Activated T-helper 2 cell treated with anti-CD3 and anti-CD28 coated beads, Interferon-gamma antibody, Interleukin-2, Interleukin-4, amounts not matched to agents 10 μg/mL and 5 μg/mL and 100 μg/mL, durations not matched to agents 14 hours and 24 hours and 36 hours (primary cell): ENCODE measurements around the gene MOB3A. TPM values are rescaled to one million over a fixed set of nuclear protein-coding genes. Genes with fewer than 3 reads are reported as not detected.

Experiments
- DNase-seq: peaks from one replicate; pipeline ENCODE4 v3.0.0; 2021; ENCODE audit warnings: low spot score
- H3K27ac Mint-ChIP-seq: one replicate; pipeline ENCODE4 v1.8.0; 2021; ENCODE audit warnings: mixed read lengths
- H3K27me3 Mint-ChIP-seq: one replicate; pipeline ENCODE4 v1.8.0; 2021; ENCODE audit warnings: low read depth, mixed read lengths
- H3K36me3 Mint-ChIP-seq: one replicate; pipeline ENCODE4 v1.8.0; 2021; ENCODE audit warnings: low read depth, mixed read lengths
- H3K4me1 Mint-ChIP-seq: one replicate; pipeline ENCODE4 v1.8.0; 2021; ENCODE audit warnings: low read depth, mixed read lengths
- H3K4me3 Mint-ChIP-seq: one replicate; pipeline ENCODE4 v1.8.0; 2021; ENCODE audit warnings: low read depth, mild to moderate bottlenecking, moderate library complexity, mixed read lengths
- H3K9me3 Mint-ChIP-seq: one replicate; pipeline ENCODE4 v1.8.0; 2021; ENCODE audit warnings: mixed read lengths
- intact Hi-C: fragments of 100-400 bp; cut with micrococcal nuclease; formaldehyde crosslinking; loops from one replicate; pipeline ENCODE4 v1.15.1; 2023
- total RNA-seq: library from RNA; stranded (reverse); gene quantifications from 2 replicates; pipeline ENCODE4 v1.2.3, GENCODE V29; 2022

MOB3A gene
- total RNA-seq, 1 donor from 2014 or later = 175 TPM

- Mint-ChIP-seq H3K4me3 (no peak overlapping the region), H3K9me3 (no peaks in the 10 kb centered on the region), H3K27ac (no peak overlapping the region), H3K36me3 (peaks cover 48% of the 10 kb centered on the region), H3K27me3 (no peaks in the 10 kb centered on the region), H3K4me1 (no peaks in the 10 kb centered on the region)
- DNase-seq = no peak
- intact Hi-C loops = no loop called here
Measured at GRCh38 chr19:2119921-2120785, 24.0 kb upstream of the MOB3A start.

GRCh38 chr19:2118438-2118837 is 22.3 kb upstream of the MOB3A start:
- intact Hi-C loops = no loop called here
- Mint-ChIP-seq H3K4me3 (no peak overlapping the region), H3K4me1 (no peaks in the 10 kb centered on the region), H3K9me3 (no peaks in the 10 kb centered on the region), H3K36me3 (peaks cover 59% of the 10 kb centered on the region), H3K27ac (no peak overlapping the region), H3K27me3 (no peaks in the 10 kb centered on the region)
- no peak for DNase-seq

- Mint-ChIP-seq H3K9me3 (no peaks in the 10 kb centered on the region), H3K36me3 (peaks cover 56% of the 10 kb centered on the region), H3K27me3 (no peaks in the 10 kb centered on the region)
Measured at GRCh38 chr19:2117215-2117960, 21.3 kb upstream of the MOB3A start.

GRCh38 chr19:2116507-2116906 is 20.4 kb upstream of the MOB3A start:
- H3K4me1 Mint-ChIP-seq = no peaks in the 10 kb centered on the region

More at GRCh38 chr19:2117215-2117960, 21.3 kb upstream of the MOB3A start:
- intact Hi-C loops = no loop called here
- Mint-ChIP-seq H3K4me3 (no peak overlapping the region), H3K27ac (no peak overlapping the region), H3K4me1 (no peaks in the 10 kb centered on the region)
- no peak for DNase-seq

GRCh38 chr19:2115911-2116426 is 19.8 kb upstream of the MOB3A start:
- intact Hi-C loops = no loop called here
- H3K9me3 Mint-ChIP-seq = no peaks in the 10 kb centered on the region

More at GRCh38 chr19:2116507-2116906, 20.4 kb upstream of the MOB3A start:
- intact Hi-C loops = no loop called here
- Mint-ChIP-seq H3K27ac (no peak overlapping the region), H3K36me3 (peaks cover 57% of the 10 kb centered on the region), H3K27me3 (no peaks in the 10 kb centered on the region), H3K4me3 (no peak overlapping the region), H3K9me3 (no peaks in the 10 kb centered on the region)
- DNase-seq = no peak

GRCh38 chr19:2115324-2115723 is 19.2 kb upstream of the MOB3A start:
- H3K4me1 Mint-ChIP-seq = no peaks in the 10 kb centered on the region
- H3K9me3 Mint-ChIP-seq = no peaks in the 10 kb centered on the region
- no peaks in the 10 kb centered on the region for H3K27me3 Mint-ChIP-seq
- H3K4me3 Mint-ChIP-seq = no peak overlapping the region
- intact Hi-C loops = no loop called here
- H3K36me3 Mint-ChIP-seq = peaks cover 48% of the 10 kb centered on the region
- no peak overlapping the region for H3K27ac Mint-ChIP-seq
- DNase-seq = no peak

More at GRCh38 chr19:2115911-2116426, 19.8 kb upstream of the MOB3A start:
- Mint-ChIP-seq H3K36me3 (peaks cover 52% of the 10 kb centered on the region), H3K27ac (no peak overlapping the region), H3K4me3 (no peak overlapping the region), H3K4me1 (no peaks in the 10 kb centered on the region), H3K27me3 (no peaks in the 10 kb centered on the region)
- DNase-seq = no peak

- Mint-ChIP-seq H3K36me3 (peaks cover 48% of the 10 kb centered on the region), H3K27ac (no peak overlapping the region), H3K9me3 (no peaks in the 10 kb centered on the region), H3K4me1 (no peaks in the 10 kb centered on the region), H3K27me3 (no peaks in the 10 kb centered on the region), H3K4me3 (no peak overlapping the region)
- intact Hi-C loops = no loop called here
- no peak for DNase-seq
Measured at GRCh38 chr19:2114821-2115220, 18.7 kb upstream of the MOB3A start.

GRCh38 chr19:2114218-2114617 is 18.1 kb upstream of the MOB3A start:
- H3K27me3 Mint-ChIP-seq = no peaks in the 10 kb centered on the region
- no peaks in the 10 kb centered on the region for H3K4me1 Mint-ChIP-seq
- intact Hi-C loops = no loop called here
- H3K9me3 Mint-ChIP-seq = no peaks in the 10 kb centered on the region
- H3K4me3 Mint-ChIP-seq = no peak overlapping the region
- peaks cover 52% of the 10 kb centered on the region for H3K36me3 Mint-ChIP-seq
- no peak overlapping the region for H3K27ac Mint-ChIP-seq
- no peak for DNase-seq

GRCh38 chr19:2113439-2114211 is 17.5 kb upstream of the MOB3A start:
- intact Hi-C loops = no loop called here
- Mint-ChIP-seq H3K4me1 (no peaks in the 10 kb centered on the region), H3K9me3 (no peaks in the 10 kb centered on the region), H3K36me3 (peaks cover 52% of the 10 kb centered on the region), H3K4me3 (no peak overlapping the region), H3K27ac (no peak overlapping the region), H3K27me3 (no peaks in the 10 kb centered on the region)
- no peak for DNase-seq

GRCh38 chr19:2112516-2113320 is 16.6 kb upstream of the MOB3A start:
- Mint-ChIP-seq H3K4me1 (no peaks in the 10 kb centered on the region), H3K36me3 (peaks cover 51% of the 10 kb centered on the region), H3K4me3 (no peak overlapping the region), H3K27me3 (no peaks in the 10 kb centered on the region), H3K9me3 (no peaks in the 10 kb centered on the region), H3K27ac (no peak overlapping the region)
- intact Hi-C loops = no loop called here
- no peak for DNase-seq

- DNase-seq = no peak
- Mint-ChIP-seq H3K9me3 (no peaks in the 10 kb centered on the region), H3K36me3 (peaks cover 53% of the 10 kb centered on the region), H3K27ac (no peak overlapping the region), H3K4me1 (no peaks in the 10 kb centered on the region), H3K4me3 (no peak overlapping the region), H3K27me3 (no peaks in the 10 kb centered on the region)
- intact Hi-C loops = no loop called here
Measured at GRCh38 chr19:2111886-2112285, 15.8 kb upstream of the MOB3A start.

- no peak overlapping the region for H3K4me3 Mint-ChIP-seq
- intact Hi-C loops = no loop called here
- H3K36me3 Mint-ChIP-seq = peaks cover 57% of the 10 kb centered on the region
- no peak for DNase-seq
- no peaks in the 10 kb centered on the region for H3K9me3 Mint-ChIP-seq
- no peaks in the 10 kb centered on the region for H3K4me1 Mint-ChIP-seq
- no peak overlapping the region for H3K27ac Mint-ChIP-seq
- no peaks in the 10 kb centered on the region for H3K27me3 Mint-ChIP-seq
Measured at GRCh38 chr19:2111425-2111824, 15.3 kb upstream of the MOB3A start.
